RWPE2 (cell line): ENCODE data around the gene NDUFB7.
A peak's percentile ranks its signal among the peaks of the same experiment; 100 is the strongest.

Experiments used
- ATAC-seq: fragments of 200-7000 bp; cut with Tn5 transposase; 3 replicates; pipeline ENCODE4 v1.9.1; 2021; ENCODE audit warnings: low read depth
- DNase-seq: peaks from one replicate; pipeline ENCODE4 v3.0.0-alpha.2; 2020; ENCODE audit warnings: low spot score
- H3K27ac ChIP-seq: fragments of 450-650 bp; 2 replicates; pipeline ENCODE4 v1.5.1; 2017; ENCODE audit warnings: mild to moderate bottlenecking; ENCODE audit not compliant: poor library complexity, severe bottlenecking
- H3K27me3 ChIP-seq: fragments of 250-450 bp; sonication (Bioruptor Pico); 2 replicates; pipeline ENCODE4 v1.5.1; 2021; ENCODE audit warnings: mild to moderate bottlenecking, moderate library complexity; ENCODE audit not compliant: insufficient read depth, poor library complexity, severe bottlenecking
- H3K36me3 ChIP-seq: fragments of 250-450 bp; sonication (Bioruptor Pico); 2 replicates; pipeline ENCODE4 v1.5.1; 2020; ENCODE audit warnings: low read depth, mild to moderate bottlenecking, moderate library complexity
- H3K4me1 ChIP-seq: fragments of 250-450 bp; sonication (Bioruptor Pico); 2 replicates; pipeline ENCODE4 v1.5.1; 2021; ENCODE audit warnings: mild to moderate bottlenecking, moderate library complexity; ENCODE audit not compliant: insufficient read depth, poor library complexity, severe bottlenecking
- H3K4me3 ChIP-seq: fragments of 250-450 bp; sonication (Bioruptor Pico); 2 replicates; pipeline ENCODE4 v1.5.1; 2021; ENCODE audit warnings: mild to moderate bottlenecking, moderate library complexity; ENCODE audit not compliant: severe bottlenecking
- H3K9me3 ChIP-seq: fragments of 250-450 bp; sonication (Bioruptor Pico); 2 replicates; pipeline ENCODE4 v1.5.1; 2021; ENCODE audit warnings: mild to moderate bottlenecking, moderate library complexity; ENCODE audit not compliant: severe bottlenecking
- TF ChIP-seq, protein P1 (sequence below): fragments of 450-650 bp; IDR thresholded peaks from one replicate; pipeline ENCODE4 v1.5.1; 2017; ENCODE audit warnings: mild to moderate bottlenecking, moderate library complexity; ENCODE audit not compliant: poor library complexity, severe bottlenecking

Gene NDUFB7

GRCh38 chr19:14520543-14520942 is 51.3 kb downstream of the NDUFB7 start:
- H3K9me3 ChIP-seq = no peaks in the 10 kb centered on the region
- ATAC-seq = no peak
- H3K36me3 ChIP-seq = peaks cover 17% of the 10 kb centered on the region
- no peaks in the 10 kb centered on the region for H3K27me3 ChIP-seq
- peak overlapping the region; percentile 98 for H3K27ac ChIP-seq
- DNase-seq = no peak
- TF ChIP-seq, protein P1, sequence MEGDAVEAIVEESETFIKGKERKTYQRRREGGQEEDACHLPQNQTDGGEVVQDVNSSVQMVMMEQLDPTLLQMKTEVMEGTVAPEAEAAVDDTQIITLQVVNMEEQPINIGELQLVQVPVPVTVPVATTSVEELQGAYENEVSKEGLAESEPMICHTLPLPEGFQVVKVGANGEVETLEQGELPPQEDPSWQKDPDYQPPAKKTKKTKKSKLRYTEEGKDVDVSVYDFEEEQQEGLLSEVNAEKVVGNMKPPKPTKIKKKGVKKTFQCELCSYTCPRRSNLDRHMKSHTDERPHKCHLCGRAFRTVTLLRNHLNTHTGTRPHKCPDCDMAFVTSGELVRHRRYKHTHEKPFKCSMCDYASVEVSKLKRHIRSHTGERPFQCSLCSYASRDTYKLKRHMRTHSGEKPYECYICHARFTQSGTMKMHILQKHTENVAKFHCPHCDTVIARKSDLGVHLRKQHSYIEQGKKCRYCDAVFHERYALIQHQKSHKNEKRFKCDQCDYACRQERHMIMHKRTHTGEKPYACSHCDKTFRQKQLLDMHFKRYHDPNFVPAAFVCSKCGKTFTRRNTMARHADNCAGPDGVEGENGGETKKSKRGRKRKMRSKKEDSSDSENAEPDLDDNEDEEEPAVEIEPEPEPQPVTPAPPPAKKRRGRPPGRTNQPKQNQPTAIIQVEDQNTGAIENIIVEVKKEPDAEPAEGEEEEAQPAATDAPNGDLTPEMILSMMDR = no peak
- no peak overlapping the region for H3K4me3 ChIP-seq
- peaks cover 26% of the 10 kb centered on the region for H3K4me1 ChIP-seq

GRCh38 chr19:14519860-14520407 is 51.9 kb downstream of the NDUFB7 start:
- H3K9me3 ChIP-seq = no peaks in the 10 kb centered on the region
- no peak overlapping the region for H3K4me3 ChIP-seq
- ATAC-seq = peak; percentile 59
- peaks cover 21% of the 10 kb centered on the region for H3K4me1 ChIP-seq
- peaks cover 23% of the 10 kb centered on the region for H3K36me3 ChIP-seq
- peak overlapping the region; percentile 98 for H3K27ac ChIP-seq
- TF ChIP-seq, protein P1 = no peak
- H3K27me3 ChIP-seq = no peaks in the 10 kb centered on the region
- DNase-seq = no peak

GRCh38 chr19:14519245-14519859 is 52.5 kb downstream of the NDUFB7 start:
- Histone ChIP-seq H3K4me3 (no peak overlapping the region), H3K9me3 (no peaks in the 10 kb centered on the region), H3K27ac (peak overlapping the region; percentile 98), H3K36me3 (peaks cover 29% of the 10 kb centered on the region), H3K4me1 (peaks cover 21% of the 10 kb centered on the region), H3K27me3 (no peaks in the 10 kb centered on the region)
- DNase-seq (no peak), ATAC-seq (no peak)
- TF ChIP-seq, protein P1 = no peak

DNA sequence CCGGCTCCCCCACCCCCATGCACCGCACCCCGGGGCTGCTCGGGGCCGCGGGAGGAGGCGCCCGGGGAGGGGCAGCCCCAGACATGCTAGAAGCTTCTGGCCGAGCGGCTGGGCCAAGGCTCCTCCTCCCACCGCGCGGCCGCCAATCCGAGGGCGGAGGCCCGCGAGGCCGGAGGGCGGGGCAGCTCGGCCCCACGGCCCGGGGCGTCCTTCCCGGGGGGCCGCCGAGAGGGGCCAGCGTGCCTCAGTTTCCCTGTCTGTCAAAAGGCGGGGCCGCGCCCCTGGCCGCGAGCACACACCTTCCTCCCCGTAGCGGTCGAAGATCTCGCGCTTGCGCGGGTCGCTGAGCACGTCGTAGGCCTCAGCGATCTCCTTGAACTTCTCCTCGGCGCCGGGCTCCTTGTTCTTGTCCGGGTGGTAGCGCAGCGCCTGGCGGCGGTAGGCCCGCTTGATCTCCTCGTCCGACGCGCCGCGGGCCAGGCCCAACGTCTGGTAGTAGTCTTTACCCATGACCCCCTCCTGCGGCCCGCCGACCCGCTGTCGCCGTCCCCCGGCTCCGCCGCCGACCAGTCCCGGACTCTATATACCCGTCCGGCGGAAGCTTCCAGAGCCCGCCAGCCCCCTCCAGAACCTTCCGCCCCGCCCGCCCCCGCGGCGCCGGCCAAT is 53.9 kb downstream of the NDUFB7 start, which contains the start of gene DNAJB1:
DNAJB1 (minus strand) TSS at position 558 of the 666 bp plus-strand sequence; CDS start at position 510, 48 bp downstream.
- H3K9me3 ChIP-seq = no peaks in the 10 kb centered on the region
- ATAC-seq (peak; percentile 68), DNase-seq (peak; percentile 76)
- no peaks in the 10 kb centered on the region for H3K27me3 ChIP-seq
- peak within 1 kb of the TSS; percentile 80 for H3K4me3 ChIP-seq
- H3K27ac ChIP-seq = peak within 1 kb of the TSS; percentile 98
- H3K36me3 ChIP-seq = peaks cover 35% of the 10 kb centered on the region
- TF ChIP-seq, protein P1 = no peak
- H3K4me1 ChIP-seq = peaks cover 21% of the 10 kb centered on the region

- Histone ChIP-seq H3K9me3 (no peaks in the 10 kb centered on the region), H3K36me3 (peaks cover 35% of the 10 kb centered on the region), H3K27me3 (no peaks in the 10 kb centered on the region), H3K4me3 (peak overlapping the region; percentile 80), H3K4me1 (peaks cover 18% of the 10 kb centered on the region), H3K27ac (peak overlapping the region; percentile 98)
- ATAC-seq (no peak), DNase-seq (no peak)
- TF ChIP-seq, protein P1 = no peak
Measured at GRCh38 chr19:14517446-14517839, 54.4 kb downstream of the NDUFB7 start.
